ENCODE results near the gene FIGN.

FIGN gene

GRCh38 chr2:163719331-163719730 lies 16.5 kb downstream of the FIGN start:
- no peaks in the 10 kb centered on the region for H3K4me1 ChIP-seq (ENCODE audit: control insufficient read depth in 1 of 2, insufficient read depth in 2 of 2, low read length in 2 of 2)

GRCh38 chr2:163717993-163718680 lies 17.7 kb downstream of the FIGN start:
- no peak overlapping the region for H3K27ac ChIP-seq (ENCODE audit: low read length)
- H3K36me3 ChIP-seq (ENCODE audit: control insufficient read depth in 1 of 2, insufficient read depth in 2 of 2, low read length in 2 of 2), result no peaks in the 10 kb centered on the region
- H3K4me1 ChIP-seq (ENCODE audit: control insufficient read depth in 1 of 2, insufficient read depth in 2 of 2, low read length in 2 of 2), result no peaks in the 10 kb centered on the region
- no peaks in the 10 kb centered on the region for H3K27me3 ChIP-seq (ENCODE audit: low read depth, low read length)
- H3K9me3 ChIP-seq (ENCODE audit: control insufficient read depth in 1 of 2, low read length in 2 of 2), result no peaks in the 10 kb centered on the region
- no peak overlapping the region for H3K4me3 ChIP-seq (ENCODE audit: low read depth in 1 of 2, low read length in 2 of 2)

More at GRCh38 chr2:163719331-163719730, 16.5 kb downstream of the FIGN start:
- Histone ChIP-seq H3K9me3 (ENCODE audit: control insufficient read depth in 1 of 2, low read length in 2 of 2) (no peaks in the 10 kb centered on the region), H3K27me3 (ENCODE audit: low read depth, low read length) (no peaks in the 10 kb centered on the region), H3K27ac (ENCODE audit: low read length) (no peak overlapping the region), H3K36me3 (ENCODE audit: control insufficient read depth in 1 of 2, insufficient read depth in 2 of 2, low read length in 2 of 2) (no peaks in the 10 kb centered on the region), H3K4me3 (ENCODE audit: low read depth in 1 of 2, low read length in 2 of 2) (no peak overlapping the region)

- Histone ChIP-seq H3K27me3 (ENCODE audit: low read depth, low read length) (no peaks in the 10 kb centered on the region), H3K9me3 (ENCODE audit: control insufficient read depth in 1 of 2, low read length in 2 of 2) (no peaks in the 10 kb centered on the region), H3K4me3 (ENCODE audit: low read depth in 1 of 2, low read length in 2 of 2) (no peak overlapping the region), H3K27ac (ENCODE audit: low read length) (no peak overlapping the region), H3K36me3 (ENCODE audit: control insufficient read depth in 1 of 2, insufficient read depth in 2 of 2, low read length in 2 of 2) (no peaks in the 10 kb centered on the region), H3K4me1 (ENCODE audit: control insufficient read depth in 1 of 2, insufficient read depth in 2 of 2, low read length in 2 of 2) (no peaks in the 10 kb centered on the region)
Observed at GRCh38 chr2:163717515-163717914, 18.3 kb downstream of the FIGN start.

GRCh38 chr2:163716101-163716500 lies 19.7 kb downstream of the FIGN start:
- H3K36me3 ChIP-seq (ENCODE audit: control insufficient read depth in 1 of 2, insufficient read depth in 2 of 2, low read length in 2 of 2), result no peaks in the 10 kb centered on the region
- no peak overlapping the region for H3K27ac ChIP-seq (ENCODE audit: low read length)
- no peaks in the 10 kb centered on the region for H3K27me3 ChIP-seq (ENCODE audit: low read depth, low read length)
- no peaks in the 10 kb centered on the region for H3K9me3 ChIP-seq (ENCODE audit: control insufficient read depth in 1 of 2, low read length in 2 of 2)
- no peaks in the 10 kb centered on the region for H3K4me1 ChIP-seq (ENCODE audit: control insufficient read depth in 1 of 2, insufficient read depth in 2 of 2, low read length in 2 of 2)
- H3K4me3 ChIP-seq (ENCODE audit: low read depth in 1 of 2, low read length in 2 of 2), result no peak overlapping the region

- Histone ChIP-seq H3K4me1 (ENCODE audit: control insufficient read depth in 1 of 2, insufficient read depth in 2 of 2, low read length in 2 of 2) (no peaks in the 10 kb centered on the region), H3K27ac (ENCODE audit: low read length) (no peak overlapping the region), H3K27me3 (ENCODE audit: low read depth, low read length) (no peaks in the 10 kb centered on the region), H3K4me3 (ENCODE audit: low read depth in 1 of 2, low read length in 2 of 2) (no peak overlapping the region), H3K36me3 (ENCODE audit: control insufficient read depth in 1 of 2, insufficient read depth in 2 of 2, low read length in 2 of 2) (no peaks in the 10 kb centered on the region), H3K9me3 (ENCODE audit: control insufficient read depth in 1 of 2, low read length in 2 of 2) (no peaks in the 10 kb centered on the region)
Observed at GRCh38 chr2:163715668-163716067, 20.1 kb downstream of the FIGN start.

GRCh38 chr2:163715199-163715598 lies 20.6 kb downstream of the FIGN start:
- Histone ChIP-seq H3K27me3 (ENCODE audit: low read depth, low read length) (no peaks in the 10 kb centered on the region), H3K36me3 (ENCODE audit: control insufficient read depth in 1 of 2, insufficient read depth in 2 of 2, low read length in 2 of 2) (no peaks in the 10 kb centered on the region), H3K4me1 (ENCODE audit: control insufficient read depth in 1 of 2, insufficient read depth in 2 of 2, low read length in 2 of 2) (no peaks in the 10 kb centered on the region), H3K4me3 (ENCODE audit: low read depth in 1 of 2, low read length in 2 of 2) (no peak overlapping the region), H3K9me3 (ENCODE audit: control insufficient read depth in 1 of 2, low read length in 2 of 2) (no peaks in the 10 kb centered on the region), H3K27ac (ENCODE audit: low read length) (no peak overlapping the region)

- Histone ChIP-seq H3K27me3 (ENCODE audit: low read depth, low read length) (no peaks in the 10 kb centered on the region), H3K4me1 (ENCODE audit: control insufficient read depth in 1 of 2, insufficient read depth in 2 of 2, low read length in 2 of 2) (no peaks in the 10 kb centered on the region), H3K36me3 (ENCODE audit: control insufficient read depth in 1 of 2, insufficient read depth in 2 of 2, low read length in 2 of 2) (no peaks in the 10 kb centered on the region), H3K9me3 (ENCODE audit: control insufficient read depth in 1 of 2, low read length in 2 of 2) (no peaks in the 10 kb centered on the region), H3K27ac (ENCODE audit: low read length) (no peak overlapping the region), H3K4me3 (ENCODE audit: low read depth in 1 of 2, low read length in 2 of 2) (no peak overlapping the region)
Observed at GRCh38 chr2:163713534-163714311, 22.1 kb downstream of the FIGN start.

- no peaks in the 10 kb centered on the region for H3K27me3 ChIP-seq (ENCODE audit: low read depth, low read length)
- no peaks in the 10 kb centered on the region for H3K9me3 ChIP-seq (ENCODE audit: control insufficient read depth in 1 of 2, low read length in 2 of 2)
- H3K4me1 ChIP-seq (ENCODE audit: control insufficient read depth in 1 of 2, insufficient read depth in 2 of 2, low read length in 2 of 2), result no peaks in the 10 kb centered on the region
- H3K36me3 ChIP-seq (ENCODE audit: control insufficient read depth in 1 of 2, insufficient read depth in 2 of 2, low read length in 2 of 2), result no peaks in the 10 kb centered on the region
- H3K4me3 ChIP-seq (ENCODE audit: low read depth in 1 of 2, low read length in 2 of 2), result no peak overlapping the region
- H3K27ac ChIP-seq (ENCODE audit: low read length), result no peak overlapping the region
Observed at GRCh38 chr2:163711699-163712098, 24.1 kb downstream of the FIGN start.

GRCh38 chr2:163711258-163711657 lies 24.6 kb downstream of the FIGN start:
- no peak overlapping the region for H3K4me3 ChIP-seq (ENCODE audit: low read depth in 1 of 2, low read length in 2 of 2)
- no peaks in the 10 kb centered on the region for H3K4me1 ChIP-seq (ENCODE audit: control insufficient read depth in 1 of 2, insufficient read depth in 2 of 2, low read length in 2 of 2)
- no peaks in the 10 kb centered on the region for H3K27me3 ChIP-seq (ENCODE audit: low read depth, low read length)
- H3K36me3 ChIP-seq (ENCODE audit: control insufficient read depth in 1 of 2, insufficient read depth in 2 of 2, low read length in 2 of 2), result no peaks in the 10 kb centered on the region
- no peaks in the 10 kb centered on the region for H3K9me3 ChIP-seq (ENCODE audit: control insufficient read depth in 1 of 2, low read length in 2 of 2)
- no peak overlapping the region for H3K27ac ChIP-seq (ENCODE audit: low read length)

GRCh38 chr2:163709270-163709669 lies 26.5 kb downstream of the FIGN start:
- H3K36me3 ChIP-seq (ENCODE audit: control insufficient read depth in 1 of 2, insufficient read depth in 2 of 2, low read length in 2 of 2), result no peaks in the 10 kb centered on the region
- no peak overlapping the region for H3K27ac ChIP-seq (ENCODE audit: low read length)
- no peak overlapping the region for H3K4me3 ChIP-seq (ENCODE audit: low read depth in 1 of 2, low read length in 2 of 2)
- no peaks in the 10 kb centered on the region for H3K9me3 ChIP-seq (ENCODE audit: control insufficient read depth in 1 of 2, low read length in 2 of 2)
- no peaks in the 10 kb centered on the region for H3K4me1 ChIP-seq (ENCODE audit: control insufficient read depth in 1 of 2, insufficient read depth in 2 of 2, low read length in 2 of 2)
- no peaks in the 10 kb centered on the region for H3K27me3 ChIP-seq (ENCODE audit: low read depth, low read length)

- no peaks in the 10 kb centered on the region for H3K27me3 ChIP-seq (ENCODE audit: low read depth, low read length)
- no peak overlapping the region for H3K27ac ChIP-seq (ENCODE audit: low read length)
- H3K9me3 ChIP-seq (ENCODE audit: control insufficient read depth in 1 of 2, low read length in 2 of 2), result no peaks in the 10 kb centered on the region
- H3K4me1 ChIP-seq (ENCODE audit: control insufficient read depth in 1 of 2, insufficient read depth in 2 of 2, low read length in 2 of 2), result no peaks in the 10 kb centered on the region
- H3K36me3 ChIP-seq (ENCODE audit: control insufficient read depth in 1 of 2, insufficient read depth in 2 of 2, low read length in 2 of 2), result no peaks in the 10 kb centered on the region
- H3K4me3 ChIP-seq (ENCODE audit: low read depth in 1 of 2, low read length in 2 of 2), result no peak overlapping the region
Observed at GRCh38 chr2:163708265-163708664, 27.5 kb downstream of the FIGN start.

Data from muscle layer of duodenum (tissue), 2 donors.